Endothelial cell of umbilical vein (primary cell): ENCODE results near the gene C19orf33. TPM values are rescaled to one million over a fixed set of nuclear protein-coding genes. Genes with fewer than 3 reads are reported as not detected.

ENCODE experiments used
- BruUV-seq: library from RNA; stranded (reverse); fragments of 400-500 nt; replicated peaks from 2 replicates; lab custom pipeline; 2021; lab: Mats Ljungman, UMichigan
- CTCF ChIA-PET: fragments of 300-600, 350-600 bp; sonication (Branson Sonifier 250); formaldehyde crosslinking; loops from one replicate; lab custom pipeline; 2021; ENCODE audit warnings: antibody characterized with exemption, inconsistent platforms; lab: Charles Lee
- POLR2A ChIA-PET: fragments of 300-600, 350-600 bp; sonication (Branson Sonifier 250); formaldehyde crosslinking; loops from one replicate; lab custom pipeline; 2021; ENCODE audit warnings: antibody characterized with exemption, inconsistent platforms; lab: Charles Lee
- DNase-seq: peaks from one replicate; pipeline ENCODE4 v3.0.0-alpha.2; 2011; ENCODE audit warnings: low read depth, low spot score
- FAIRE-seq: peaks from 2 replicates; lab custom pipeline; 2011; peaks lifted over from hg19 to GRCh38; lab: Jason Lieb, UNC
- H2AFZ ChIP-seq: 2 replicates; pipeline ENCODE4 v1.6.0; 2012; ENCODE audit warnings: low read depth, low read length, control low read depth, inconsistent platforms
- H3K27ac ChIP-seq: 2 replicates; pipeline ENCODE4 v1.5.1; 2011; ENCODE audit warnings: low read depth, mild to moderate bottlenecking, control low read depth, low read length, moderate library complexity; ENCODE audit not compliant: insufficient read depth
- H3K27me3 ChIP-seq, 2 experiments: 2 replicates each; pipeline versions ENCODE4 v1.6.0 to v1.6.1; 2011; ENCODE audit warnings: low read length in 2 of 2, mixed read lengths in 1 of 2; ENCODE audit not compliant: control insufficient read depth in 2 of 2, insufficient read depth in 2 of 2
- H3K36me3 ChIP-seq, 2 experiments: 2 replicates in 1 of 2; 3 replicates in 1 of 2; pipeline ENCODE4 v1.5.1; 2011; ENCODE audit warnings: low read length in 2 of 2, mild to moderate bottlenecking in 1 of 2, moderate library complexity in 1 of 2; ENCODE audit not compliant: control insufficient read depth in 2 of 2, insufficient read depth in 2 of 2; ENCODE audit errors: extremely low read depth in 1 of 2
- H3K4me1 ChIP-seq: 3 replicates; pipeline ENCODE4 v1.5.1; 2011; ENCODE audit warnings: mild to moderate bottlenecking, low read length; ENCODE audit not compliant: control insufficient read depth, insufficient read depth; ENCODE audit errors: extremely low read depth
- H3K4me2 ChIP-seq: 2 replicates; pipeline ENCODE4 v1.6.1; 2011; ENCODE audit warnings: low read length, control low read depth, mixed read lengths; ENCODE audit not compliant: insufficient read depth
- H3K4me3 ChIP-seq, 3 experiments: fragments of 200-600 bp in 1 of 3; sonication (generic), shearing (Covaris generic) in 1 of 3; replicated peaks in 1 of 3; 2 replicates each; pipeline ENCODE4 v1.5.1; 2011 to 2016; ENCODE audit warnings: control low read depth in 3 of 3, low read length in 3 of 3, mild to moderate bottlenecking in 2 of 3, inconsistent platforms in 1 of 3, low read depth in 1 of 3, moderate library complexity in 1 of 3; ENCODE audit not compliant: insufficient read depth in 1 of 3
- H3K79me2 ChIP-seq: 2 replicates; pipeline ENCODE4 v1.6.0; 2012; ENCODE audit warnings: low read length, inconsistent platforms; ENCODE audit not compliant: control insufficient read depth, insufficient read depth
- H3K9ac ChIP-seq: replicated peaks from 2 replicates; pipeline ENCODE3; 2011; ENCODE audit warnings: low read length, control low read depth; ENCODE audit not compliant: insufficient read depth; ENCODE audit errors: extremely low read depth
- H3K9me1 ChIP-seq: replicated peaks from 3 replicates; pipeline ENCODE4 v1.6.0; 2011; ENCODE audit warnings: mild to moderate bottlenecking, low read length; ENCODE audit not compliant: control insufficient read depth, insufficient read depth; ENCODE audit errors: extremely low read depth
- H3K9me3 ChIP-seq: replicated peaks from 2 replicates; pipeline ENCODE4 v1.5.1; 2012; ENCODE audit warnings: low read length, inconsistent platforms; ENCODE audit not compliant: control insufficient read depth, insufficient read depth
- H4K20me1 ChIP-seq: replicated peaks from 2 replicates; pipeline ENCODE3; 2011; ENCODE audit warnings: mild to moderate bottlenecking, low read length; ENCODE audit not compliant: control insufficient read depth, insufficient read depth; ENCODE audit errors: extremely low read depth
- EZH2 ChIP-seq: IDR thresholded peaks from 2 replicates; pipeline ENCODE4 v1.6.1; 2012; ENCODE audit warnings: borderline replicate concordance, low read depth, mild to moderate bottlenecking, moderate library complexity, low read length, inconsistent platforms; ENCODE audit not compliant: severe bottlenecking
- FOS ChIP-seq: IDR thresholded peaks from 2 replicates; pipeline ENCODE4 v1.6.1; 2011; ENCODE audit warnings: mild to moderate bottlenecking, low read length, moderate library complexity, borderline replicate concordance; ENCODE audit not compliant: insufficient read depth
- GATA2 ChIP-seq: IDR thresholded peaks from 2 replicates; pipeline ENCODE4 v1.7.0; 2011; ENCODE audit warnings: low read depth, mild to moderate bottlenecking, moderate library complexity, mixed read lengths, low read length; ENCODE audit not compliant: insufficient read length, insufficient read depth
- JUN ChIP-seq: IDR thresholded peaks from 2 replicates; pipeline ENCODE4 v1.6.1; 2011; ENCODE audit warnings: borderline replicate concordance, low read depth; ENCODE audit not compliant: insufficient read length, insufficient read depth
- MYC ChIP-seq: IDR thresholded peaks from one replicate; pipeline ENCODE4 v1.6.1; 2011; ENCODE audit warnings: mild to moderate bottlenecking, low read depth, low read length
- POLR2A ChIP-seq: IDR thresholded peaks from 2 replicates; pipeline ENCODE4 v1.6.1; 2012; ENCODE audit warnings: low read depth, mild to moderate bottlenecking, control low read depth, low read length
- POLR2AphosphoS5 ChIP-seq: IDR thresholded peaks from 2 replicates; pipeline ENCODE4 v1.6.1; 2012; ENCODE audit warnings: low read depth, mild to moderate bottlenecking, control low read depth, low read length, moderate library complexity; ENCODE audit not compliant: insufficient read depth
- dilution Hi-C: fragments of 300-500 bp; cut with MboI; formaldehyde crosslinking; loops from one replicate; pipeline ENCODE4 v1.15.0; 2019; ENCODE audit warnings: low sequenced_read_pairs; ENCODE audit not compliant: extremely low pct_ligation_motif_present
- intact Hi-C: fragments of 100-400 bp; cut with micrococcal nuclease; formaldehyde crosslinking; loops from one replicate; pipeline ENCODE4 v1.10.0; 2022
- polyA plus RNA-seq, 4 experiments: library from polyadenylated mRNA; depleted of rRNA in 3 of 4; stranded (reverse) in 3 of 4; unstranded in 1 of 4; fragments of >200 nt; gene quantifications; 2 replicates each; pipeline versions ENCODE4 v1.2.1 to v1.2.3, GENCODE V29; 2011 to 2012; ENCODE audit warnings: missing spikeins in 1 of 4
- total RNA-seq: library from RNA; stranded (reverse); gene quantifications from 2 replicates; pipeline ENCODE4 v1.2.3, GENCODE V29; 2021
- TF ChIP-seq, protein P1 (sequence below): IDR thresholded peaks from 2 replicates; pipeline ENCODE4 v1.6.1; 2011; ENCODE audit not compliant: insufficient read depth, insufficient read length
- TF ChIP-seq, protein P2 (sequence below), 2 donors: IDR thresholded peaks; 1 replicate in 1 of 2; 2 replicates in 1 of 2; pipeline ENCODE4 v1.5.1; 2011; ENCODE audit warnings: low read length in 2 of 2, mild to moderate bottlenecking in 2 of 2, moderate library complexity in 2 of 2, control low read depth in 1 of 2, inconsistent platforms in 1 of 2, low read depth in 1 of 2; ENCODE audit not compliant: insufficient read depth in 1 of 2; ENCODE audit errors: extremely low read depth in 1 of 2

Gene C19orf33
- total and polyA plus RNA-seq, 2 donors (not counting 3 experiments of a cell fraction or from before 2014, with no cell fraction given): 4.3 to 34.1 TPM

DNA sequence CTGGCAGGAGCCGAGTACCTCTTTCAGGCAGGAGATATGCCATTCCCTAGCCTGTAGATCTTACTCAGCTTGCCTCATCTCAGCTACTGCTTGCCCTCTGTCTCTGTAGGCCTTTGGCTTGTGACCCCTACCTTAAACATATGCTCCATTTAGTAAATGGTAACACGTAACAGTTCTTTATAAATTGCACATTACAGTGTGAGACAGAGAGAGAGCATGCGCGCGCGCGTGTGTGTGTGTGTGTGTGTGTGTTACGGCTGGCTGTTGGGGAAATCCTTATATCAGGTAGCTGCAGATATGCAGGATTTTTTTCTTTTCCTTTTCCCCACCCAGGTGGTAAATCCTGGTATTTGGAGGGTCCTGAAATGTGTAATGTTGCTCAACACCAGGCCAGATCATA is 35.5 kb upstream of the C19orf33 start:
- intact Hi-C loops (no loop called here), dilution Hi-C loops (no loop called here)
- no peaks in the 10 kb centered on the region for H4K20me1 ChIP-seq
- H3K9ac ChIP-seq: no peak overlapping the region
- no peaks in the 10 kb centered on the region for H3K27me3 ChIP-seq
- peaks cover 25% of the 10 kb centered on the region for H3K4me1 ChIP-seq
- no peaks in the 10 kb centered on the region for H3K9me3 ChIP-seq
- no peaks in the 10 kb centered on the region for H3K79me2 ChIP-seq
- H3K27ac ChIP-seq: no peak overlapping the region
- no peaks in the 10 kb centered on the region for H3K36me3 ChIP-seq
- ChIA-PET POLR2A (no interaction called here), CTCF (no interaction called here)
- H3K9me1 ChIP-seq: no peaks in the 10 kb centered on the region
- H3K4me3 ChIP-seq: no peak overlapping the region
- no peak for DNase-seq
- BruUV-seq: no TSS peak
- no peak overlapping the region for H3K4me2 ChIP-seq
- H2AFZ ChIP-seq: no peak overlapping the region
- FAIRE-seq: no peak
- TF ChIP-seq FOS (no peak), POLR2AphosphoS5 (no peak), GATA2 (no peak), POLR2A (no peak), EZH2 (no peak), MYC (no peak), JUN (no peak)
- TF ChIP-seq, protein P1, sequence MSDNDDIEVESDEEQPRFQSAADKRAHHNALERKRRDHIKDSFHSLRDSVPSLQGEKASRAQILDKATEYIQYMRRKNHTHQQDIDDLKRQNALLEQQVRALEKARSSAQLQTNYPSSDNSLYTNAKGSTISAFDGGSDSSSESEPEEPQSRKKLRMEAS: no peak
- TF ChIP-seq, protein P2, sequence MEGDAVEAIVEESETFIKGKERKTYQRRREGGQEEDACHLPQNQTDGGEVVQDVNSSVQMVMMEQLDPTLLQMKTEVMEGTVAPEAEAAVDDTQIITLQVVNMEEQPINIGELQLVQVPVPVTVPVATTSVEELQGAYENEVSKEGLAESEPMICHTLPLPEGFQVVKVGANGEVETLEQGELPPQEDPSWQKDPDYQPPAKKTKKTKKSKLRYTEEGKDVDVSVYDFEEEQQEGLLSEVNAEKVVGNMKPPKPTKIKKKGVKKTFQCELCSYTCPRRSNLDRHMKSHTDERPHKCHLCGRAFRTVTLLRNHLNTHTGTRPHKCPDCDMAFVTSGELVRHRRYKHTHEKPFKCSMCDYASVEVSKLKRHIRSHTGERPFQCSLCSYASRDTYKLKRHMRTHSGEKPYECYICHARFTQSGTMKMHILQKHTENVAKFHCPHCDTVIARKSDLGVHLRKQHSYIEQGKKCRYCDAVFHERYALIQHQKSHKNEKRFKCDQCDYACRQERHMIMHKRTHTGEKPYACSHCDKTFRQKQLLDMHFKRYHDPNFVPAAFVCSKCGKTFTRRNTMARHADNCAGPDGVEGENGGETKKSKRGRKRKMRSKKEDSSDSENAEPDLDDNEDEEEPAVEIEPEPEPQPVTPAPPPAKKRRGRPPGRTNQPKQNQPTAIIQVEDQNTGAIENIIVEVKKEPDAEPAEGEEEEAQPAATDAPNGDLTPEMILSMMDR (IDR thresholded peaks at IDR 0.05; ENCODE audit: extremely low read depth in 1 of 2, insufficient read depth in 1 of 2, low read depth in 1 of 2, low read length in 2 of 2): no peak
